CD4-positive, alpha-beta T cell treated with Interleukin-4 for 1 hour (primary cell): ENCODE data around the gene RPAP2.

Experiments used
- DNase-seq, 2 donors: peaks; one replicate each; pipeline ENCODE4 v3.0.0-alpha.2; 2020 to 2022

Gene RPAP2

GRCh38 chr1:92447976-92448375, 149.1 kb downstream of the RPAP2 start:
- no peak for DNase-seq
